Neural crest cell (in vitro differentiated cells): ENCODE results near the gene CADM4. TPM values are rescaled to one million over a fixed set of nuclear protein-coding genes. Genes with fewer than 3 reads are reported as not detected.
"Not testable (repeated sequence)": the region's sequence is repeated elsewhere in the genome, so short reads cannot be mapped to it uniquely, and the experiment has no call there.

Experiments
- DNase-seq: peaks from one replicate; pipeline ENCODE4 v3.0.0; 2021; ENCODE audit warnings: low read depth, mixed read lengths, low spot score
- H3K27ac Mint-ChIP-seq: one replicate; pipeline ENCODE4 v1.8.0; 2021; ENCODE audit warnings: mild to moderate bottlenecking, mixed read lengths; ENCODE audit not compliant: unreplicated experiment
- H3K27me3 Mint-ChIP-seq: 2 replicates; pipeline ENCODE4 v1.8.0; 2021; ENCODE audit warnings: low read depth, mild to moderate bottlenecking, mixed read lengths
- H3K36me3 Mint-ChIP-seq: 2 replicates; pipeline ENCODE4 v1.8.0; 2021; ENCODE audit warnings: low read depth, mild to moderate bottlenecking, mixed read lengths
- H3K4me1 Mint-ChIP-seq: 2 replicates; pipeline ENCODE4 v1.8.0; 2021; ENCODE audit warnings: mixed read lengths
- H3K4me3 Mint-ChIP-seq: one replicate; pipeline ENCODE4 v1.8.0; 2021; ENCODE audit warnings: mild to moderate bottlenecking, mixed read lengths
- H3K9me3 Mint-ChIP-seq: 2 replicates; pipeline ENCODE4 v1.8.0; 2021; ENCODE audit warnings: mixed read lengths
- CTCF ChIP-seq: fragments of 200-600 bp; sonication (generic); conservative IDR thresholded peaks from 2 replicates; pipeline ENCODE4 v1.5.0; 2021; ENCODE audit warnings: antibody characterized with exemption, mild to moderate bottlenecking
- total RNA-seq: library from RNA; stranded (reverse); gene quantifications from 2 replicates; pipeline ENCODE4 v1.2.1, GENCODE V29; 2021

CADM4 gene
- total RNA-seq, 1 donor from 2014 or later = 78.5 TPM

- Mint-ChIP-seq H3K27me3 (no peaks in the 10 kb centered on the region), H3K9me3 (peaks cover 5% of the 10 kb centered on the region), H3K4me1 (peaks cover 9% of the 10 kb centered on the region), H3K27ac (peak overlapping the region; percentile 93), H3K4me3 (peak overlapping the region; percentile 31), H3K36me3 (peaks cover 29% of the 10 kb centered on the region)
- TF ChIP-seq CTCF = no peak
- no peak for DNase-seq
These were observed 29.2 kb downstream of the CADM4 start for GRCh38 chr19:43610493-43610892.

GRCh38 chr19:43609872-43610271 is 29.8 kb downstream of the CADM4 start:
- Mint-ChIP-seq H3K36me3 (peaks cover 29% of the 10 kb centered on the region), H3K9me3 (peaks cover 5% of the 10 kb centered on the region), H3K4me1 (peaks cover 9% of the 10 kb centered on the region), H3K4me3 (no peak overlapping the region), H3K27me3 (no peaks in the 10 kb centered on the region), H3K27ac (no peak overlapping the region)
- no peak for DNase-seq
- TF ChIP-seq CTCF = no peak

GRCh38 chr19:43607238-43608205 is 32.1 kb downstream of the CADM4 start:
- H3K27ac Mint-ChIP-seq = peak overlapping the region; percentile 91
- DNase-seq = no peak
- H3K27me3 Mint-ChIP-seq = no peaks in the 10 kb centered on the region
- H3K4me1 Mint-ChIP-seq = peaks cover 9% of the 10 kb centered on the region
- H3K9me3 Mint-ChIP-seq = peaks cover 2% of the 10 kb centered on the region
- TF ChIP-seq CTCF = no peak
- peaks cover 15% of the 10 kb centered on the region for H3K36me3 Mint-ChIP-seq
- no peak overlapping the region for H3K4me3 Mint-ChIP-seq

- Mint-ChIP-seq H3K4me1 (peaks cover 6% of the 10 kb centered on the region), H3K9me3 (no peaks in the 10 kb centered on the region), H3K27me3 (no peaks in the 10 kb centered on the region), H3K27ac (peak overlapping the region; percentile 62), H3K4me3 (no peak overlapping the region), H3K36me3 (peaks cover 7% of the 10 kb centered on the region)
- DNase-seq = no peak
- no peak for TF ChIP-seq CTCF
These were observed 33.0 kb downstream of the CADM4 start for GRCh38 chr19:43606569-43607229.

- no peak overlapping the region for H3K4me3 Mint-ChIP-seq
- no peaks in the 10 kb centered on the region for H3K9me3 Mint-ChIP-seq
- peaks cover 6% of the 10 kb centered on the region for H3K4me1 Mint-ChIP-seq
- H3K36me3 Mint-ChIP-seq = peaks cover 6% of the 10 kb centered on the region
- TF ChIP-seq CTCF = no peak
- no peaks in the 10 kb centered on the region for H3K27me3 Mint-ChIP-seq
- H3K27ac Mint-ChIP-seq = peak overlapping the region; percentile 62
- no peak for DNase-seq
These were observed 33.6 kb downstream of the CADM4 start for GRCh38 chr19:43605875-43606568.

GRCh38 chr19:43600326-43600725 is 39.3 kb downstream of the CADM4 start:
- H3K9me3 Mint-ChIP-seq, H3K27ac Mint-ChIP-seq, H3K36me3 Mint-ChIP-seq, DNase-seq, H3K4me3 Mint-ChIP-seq, H3K27me3 Mint-ChIP-seq: not testable (repeated sequence)
- peaks cover 28% of the 10 kb centered on the region for H3K4me1 Mint-ChIP-seq
